ENCODE measurements around the gene RMI2.

Gene RMI2

GRCh38 chr16:11310634-11310977 is 34.7 kb upstream of the RMI2 start:
- DNase-seq, result no peak

- peak; percentile 88 for DNase-seq
Measured at GRCh38 chr16:11310997-11311561, 34.2 kb upstream of the RMI2 start.

GRCh38 chr16:11312718-11313492 is 32.4 kb upstream of the RMI2 start:
- DNase-seq, result peak; percentile 46

- no peak for DNase-seq
Measured at GRCh38 chr16:11313493-11314308, 31.6 kb upstream of the RMI2 start.

GRCh38 chr16:11314309-11314894 is 30.9 kb upstream of the RMI2 start:
- DNase-seq, result no peak

- no peak for DNase-seq
Measured at GRCh38 chr16:11315510-11315909, 29.7 kb upstream of the RMI2 start.

- DNase-seq, result no peak
Measured at GRCh38 chr16:11316331-11317015, 28.8 kb upstream of the RMI2 start.

GRCh38 chr16:11318817-11319216 is 26.4 kb upstream of the RMI2 start:
- DNase-seq, result no peak

- DNase-seq, result peak; percentile 61
Measured at GRCh38 chr16:11319529-11320146, 25.6 kb upstream of the RMI2 start.

- no peak for DNase-seq
Measured at GRCh38 chr16:11320170-11320569, 25.1 kb upstream of the RMI2 start.

GRCh38 chr16:11321662-11322061 is 23.6 kb upstream of the RMI2 start:
- no peak for DNase-seq

- no peak for DNase-seq
Measured at GRCh38 chr16:11322823-11323222, 22.4 kb upstream of the RMI2 start.

GRCh38 chr16:11323551-11324336 is 21.5 kb upstream of the RMI2 start:
- no peak for DNase-seq

GRCh38 chr16:11325404-11326083 is 19.7 kb upstream of the RMI2 start:
- peak; percentile 41 for DNase-seq

- DNase-seq, result no peak
Measured at GRCh38 chr16:11326084-11326736, 19.0 kb upstream of the RMI2 start.

- DNase-seq, result no peak
Measured at GRCh38 chr16:11326737-11327276, 18.5 kb upstream of the RMI2 start.

GRCh38 chr16:11327277-11328171 is 17.7 kb upstream of the RMI2 start:
- no peak for DNase-seq

GRCh38 chr16:11328172-11329070 is 16.8 kb upstream of the RMI2 start:
- peak; percentile 80 for DNase-seq

Measured in hematopoietic multipotent progenitor cell treated with erythropoietin and hydrocortisone succinate and interleukin-3 and kit ligand, for 4 days (in vitro differentiated cells).